DND-41 (cell line): Measurements from ENCODE around the gene SLC25A13.

Source experiments
- EZH2 ChIP-seq: IDR thresholded peaks from 3 replicates; pipeline ENCODE4 v1.6.1; 2012; ENCODE audit warnings: borderline replicate concordance, low read depth, mild to moderate bottlenecking, moderate library complexity, low read length, inconsistent platforms; ENCODE audit not compliant: severe bottlenecking
- TF ChIP-seq, protein P1 (sequence below): IDR thresholded peaks from 2 replicates; pipeline ENCODE4 v1.5.1; 2012; ENCODE audit warnings: borderline replicate concordance, low read length, moderate library complexity, mild to moderate bottlenecking; ENCODE audit not compliant: poor library complexity, severe bottlenecking; ENCODE audit errors: extremely low read depth

DNA sequence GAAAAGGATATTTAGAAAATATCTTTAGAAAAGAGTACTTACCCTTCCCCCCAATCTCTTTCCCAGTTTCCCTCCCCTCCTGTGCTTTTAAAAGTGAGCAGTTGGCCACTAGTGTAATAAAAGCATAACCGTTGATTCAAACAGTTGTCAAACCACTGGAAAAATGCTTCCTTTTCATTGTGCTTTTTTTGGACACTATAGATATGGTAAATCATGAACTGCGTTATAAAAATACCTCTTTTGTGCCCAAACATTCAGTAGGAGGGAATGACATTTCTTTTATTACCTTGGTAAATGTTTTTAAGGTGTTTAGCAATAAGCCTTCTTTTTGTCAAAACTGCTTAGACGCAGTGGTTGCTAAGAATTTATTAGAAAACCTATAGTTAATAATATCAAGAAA is 232.4 kb downstream of the SLC25A13 start:
- TF ChIP-seq, protein P1, sequence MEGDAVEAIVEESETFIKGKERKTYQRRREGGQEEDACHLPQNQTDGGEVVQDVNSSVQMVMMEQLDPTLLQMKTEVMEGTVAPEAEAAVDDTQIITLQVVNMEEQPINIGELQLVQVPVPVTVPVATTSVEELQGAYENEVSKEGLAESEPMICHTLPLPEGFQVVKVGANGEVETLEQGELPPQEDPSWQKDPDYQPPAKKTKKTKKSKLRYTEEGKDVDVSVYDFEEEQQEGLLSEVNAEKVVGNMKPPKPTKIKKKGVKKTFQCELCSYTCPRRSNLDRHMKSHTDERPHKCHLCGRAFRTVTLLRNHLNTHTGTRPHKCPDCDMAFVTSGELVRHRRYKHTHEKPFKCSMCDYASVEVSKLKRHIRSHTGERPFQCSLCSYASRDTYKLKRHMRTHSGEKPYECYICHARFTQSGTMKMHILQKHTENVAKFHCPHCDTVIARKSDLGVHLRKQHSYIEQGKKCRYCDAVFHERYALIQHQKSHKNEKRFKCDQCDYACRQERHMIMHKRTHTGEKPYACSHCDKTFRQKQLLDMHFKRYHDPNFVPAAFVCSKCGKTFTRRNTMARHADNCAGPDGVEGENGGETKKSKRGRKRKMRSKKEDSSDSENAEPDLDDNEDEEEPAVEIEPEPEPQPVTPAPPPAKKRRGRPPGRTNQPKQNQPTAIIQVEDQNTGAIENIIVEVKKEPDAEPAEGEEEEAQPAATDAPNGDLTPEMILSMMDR, result no peak
- TF ChIP-seq EZH2, result no peak
